NT2/D1 (cell line): ENCODE results near the gene INO80D.
"Not testable (repeated sequence)": the region's sequence is repeated elsewhere in the genome, so short reads cannot be mapped to it uniquely, and the experiment has no call there.

Experiments
- YY1 ChIP-seq: IDR thresholded peaks from 2 replicates; pipeline ENCODE4 v1.6.1; 2011; ENCODE audit not compliant: insufficient read length, insufficient read depth
- ZNF274 ChIP-seq: IDR thresholded peaks from 2 replicates; pipeline ENCODE4 v1.6.1; 2011; ENCODE audit warnings: mild to moderate bottlenecking, low read depth, low read length

DNA sequence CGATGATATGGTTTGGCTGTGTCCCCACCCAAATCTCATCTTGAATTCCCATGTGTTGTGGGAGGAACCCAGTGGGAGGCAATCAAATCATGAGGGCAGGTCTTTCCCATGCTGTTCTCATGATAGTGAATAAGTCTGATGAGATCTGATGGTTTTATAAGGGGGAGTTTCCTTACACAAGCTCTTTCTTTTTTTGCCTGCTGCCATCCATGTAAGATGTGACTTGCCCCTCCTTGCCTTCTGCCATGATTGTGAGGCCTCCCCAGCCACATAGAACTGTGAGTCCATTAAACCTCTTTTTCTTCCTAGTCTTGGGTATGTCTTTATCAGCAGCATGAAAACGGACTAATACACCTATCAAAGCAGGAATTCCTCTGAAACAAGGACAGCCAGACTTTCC lies 107.2 kb downstream of the INO80D start:
- not testable (repeated sequence) for TF ChIP-seq YY1, ZNF274
